Thyroid gland (tissue), 4 donors: ENCODE results near the gene NPHP4. TPM values are rescaled to one million over a fixed set of nuclear protein-coding genes. Genes with fewer than 3 reads are reported as not detected.

Experiments used
- DNase-seq, 2 donors: peaks; one replicate each; pipeline ENCODE4 v3.0.0-alpha.2; 2019
- H3K27ac ChIP-seq, 3 donors: fragments of 200-600 bp; sonication (generic); 1 replicate in 2 of 3; 2 replicates in 1 of 3; pipeline ENCODE4 v1.5.1; 2016 to 2019; ENCODE audit warnings: mild to moderate bottlenecking in 1 of 3, moderate library complexity in 1 of 3
- H3K27me3 ChIP-seq: fragments of 200-600 bp; sonication (generic); one replicate; pipeline ENCODE4 v1.5.1; 2019
- H3K36me3 ChIP-seq, 2 donors: fragments of 200-600 bp; sonication (generic); one replicate each; pipeline ENCODE4 v1.5.1; 2016 to 2019
- H3K4me1 ChIP-seq, 2 donors: fragments of 200-600 bp; sonication (generic); one replicate each; pipeline ENCODE4 v1.5.1; 2017 to 2019
- H3K4me3 ChIP-seq, 3 donors: fragments of 200-600 bp; sonication (generic); replicated peaks in 1 of 3; 1 replicate in 2 of 3; 2 replicates in 1 of 3; pipeline ENCODE4 v1.5.1; 2016; ENCODE audit warnings: mild to moderate bottlenecking in 1 of 3
- H3K9me3 ChIP-seq: fragments of 200-600 bp; sonication (generic); one replicate; pipeline ENCODE4 v1.5.1; 2017
- CTCF ChIP-seq, 6 experiments: fragments of 200-600 bp in 3 of 6; fragments of 450-650 bp in 3 of 6; sonication (generic) in 3 of 6; IDR thresholded peaks; one replicate each; pipeline ENCODE4 v1.5.1; 2016 to 2019; ENCODE audit warnings: antibody characterized with exemption in 6 of 6, mild to moderate bottlenecking in 2 of 6, inconsistent platforms in 1 of 6, moderate library complexity in 1 of 6
- POLR2A ChIP-seq, 2 donors: fragments of 450-650 bp; IDR thresholded peaks; one replicate each; pipeline ENCODE4 v1.6.1; 2017; ENCODE audit warnings: antibody characterized with exemption in 2 of 2, mild to moderate bottlenecking in 2 of 2, moderate library complexity in 1 of 2
- WGBS, 2 donors: methylation state at CpG; one replicate each; pipeline ENCODE4 v1.1.5; 2017; 5-methylcytosine and 5-hydroxymethylcytosine counted together
- intact Hi-C: fragments of 100-400 bp; cut with DNase I; formaldehyde crosslinking; loops from one replicate; pipeline ENCODE4 v1.15.1; 2023
- total RNA-seq, 4 donors: library from RNA; depleted of rRNA; stranded (reverse); fragments of >200 nt; gene quantifications; one replicate each; pipeline ENCODE4 v1.2.3, GENCODE V29; 2016

Gene NPHP4
- total RNA-seq, 4 donors from 2014 or later: 24.3 to 48.3 (median 30.4) TPM

- no peak overlapping the region for H3K4me3 ChIP-seq
- H3K9me3 ChIP-seq: no peaks in the 10 kb centered on the region
- intact Hi-C loops: no loop called here
- no peak for DNase-seq
- WGBS, 2 donors: 93% methylated on average over 5 of the region's 5 CpGs
- no peak overlapping the region for H3K27ac ChIP-seq
- TF ChIP-seq CTCF (IDR thresholded peaks at IDR 0.05) (no peak), POLR2A (IDR thresholded peaks at IDR 0.05) (no peak)
- H3K4me1 ChIP-seq: no peaks in the 10 kb centered on the region
- peaks cover 11 to 12% of the 10 kb centered on the region in 2 donors for H3K36me3 ChIP-seq
- H3K27me3 ChIP-seq: no peaks in the 10 kb centered on the region
Measured at GRCh38 chr1:5901150-5901549, 91.1 kb downstream of the NPHP4 start.

- WGBS, 2 donors: 94 to 97% methylated on average over 14 to 17 of the region's 17 CpGs
- no peak overlapping the region for H3K27ac ChIP-seq
- intact Hi-C loops: no loop called here
- H3K4me1 ChIP-seq: no peaks in the 10 kb centered on the region
- no peak for TF ChIP-seq CTCF (IDR thresholded peaks at IDR 0.05)
- no peak for TF ChIP-seq POLR2A (IDR thresholded peaks at IDR 0.05)
- H3K36me3 ChIP-seq: no peaks in the 10 kb centered on the region
- H3K4me3 ChIP-seq: no peak overlapping the region
- no peak for DNase-seq
- no peaks in the 10 kb centered on the region for H3K9me3 ChIP-seq
- H3K27me3 ChIP-seq: no peaks in the 10 kb centered on the region
Measured at GRCh38 chr1:5898266-5898665, 94.0 kb downstream of the NPHP4 start.

- Histone ChIP-seq H3K27me3 (no peaks in the 10 kb centered on the region), H3K27ac (no peak overlapping the region), H3K4me3 (no peak overlapping the region), H3K9me3 (no peaks in the 10 kb centered on the region), H3K36me3 (no peaks in the 10 kb centered on the region), H3K4me1 (no peaks in the 10 kb centered on the region)
- intact Hi-C loops: no loop called here
- DNase-seq: no peak
- WGBS, 2 donors: 84 to 85% methylated on average over 29 of the region's 29 CpGs
- TF ChIP-seq POLR2A (IDR thresholded peaks at IDR 0.05): no peak
- no peak for TF ChIP-seq CTCF (IDR thresholded peaks at IDR 0.05)
Measured at GRCh38 chr1:5896706-5897660, 95.2 kb downstream of the NPHP4 start.

- intact Hi-C loops: no loop called here
- TF ChIP-seq CTCF (IDR thresholded peaks at IDR 0.05) (no peak), POLR2A (IDR thresholded peaks at IDR 0.05) (no peak)
- no peaks in the 10 kb centered on the region for H3K27me3 ChIP-seq
- no peak for DNase-seq
- H3K27ac ChIP-seq: no peak overlapping the region
- H3K4me3 ChIP-seq: no peak overlapping the region
- H3K9me3 ChIP-seq: no peaks in the 10 kb centered on the region
- no peaks in the 10 kb centered on the region for H3K4me1 ChIP-seq
- 93% methylated on average over 30 of the region's 30 CpGs for WGBS, 2 donors
- H3K36me3 ChIP-seq: no peaks in the 10 kb centered on the region
Measured at GRCh38 chr1:5895446-5896406, 96.5 kb downstream of the NPHP4 start.
